GM15510 (cell line): ENCODE data around the gene FYN.

Experiments used
- POLR2A ChIP-seq: IDR thresholded peaks from 3 replicates; pipeline ENCODE4 v1.6.1; 2011; ENCODE audit warnings: borderline replicate concordance; ENCODE audit not compliant: insufficient read length; ENCODE audit errors: extremely low read depth

FYN gene

GRCh38 chr6:111813237-111813636 is 60.0 kb downstream of the FYN start:
- TF ChIP-seq POLR2A, result no peak

- TF ChIP-seq POLR2A, result no peak
These were observed 60.9 kb downstream of the FYN start for GRCh38 chr6:111812060-111813038.

GRCh38 chr6:111810294-111811131 is 62.7 kb downstream of the FYN start:
- no peak for TF ChIP-seq POLR2A

- no peak for TF ChIP-seq POLR2A
These were observed 63.5 kb downstream of the FYN start for GRCh38 chr6:111809766-111810165.

- TF ChIP-seq POLR2A, result no peak
These were observed 64.0 kb downstream of the FYN start for GRCh38 chr6:111809264-111809663.

GRCh38 chr6:111808493-111808892 is 64.8 kb downstream of the FYN start:
- no peak for TF ChIP-seq POLR2A

DNA sequence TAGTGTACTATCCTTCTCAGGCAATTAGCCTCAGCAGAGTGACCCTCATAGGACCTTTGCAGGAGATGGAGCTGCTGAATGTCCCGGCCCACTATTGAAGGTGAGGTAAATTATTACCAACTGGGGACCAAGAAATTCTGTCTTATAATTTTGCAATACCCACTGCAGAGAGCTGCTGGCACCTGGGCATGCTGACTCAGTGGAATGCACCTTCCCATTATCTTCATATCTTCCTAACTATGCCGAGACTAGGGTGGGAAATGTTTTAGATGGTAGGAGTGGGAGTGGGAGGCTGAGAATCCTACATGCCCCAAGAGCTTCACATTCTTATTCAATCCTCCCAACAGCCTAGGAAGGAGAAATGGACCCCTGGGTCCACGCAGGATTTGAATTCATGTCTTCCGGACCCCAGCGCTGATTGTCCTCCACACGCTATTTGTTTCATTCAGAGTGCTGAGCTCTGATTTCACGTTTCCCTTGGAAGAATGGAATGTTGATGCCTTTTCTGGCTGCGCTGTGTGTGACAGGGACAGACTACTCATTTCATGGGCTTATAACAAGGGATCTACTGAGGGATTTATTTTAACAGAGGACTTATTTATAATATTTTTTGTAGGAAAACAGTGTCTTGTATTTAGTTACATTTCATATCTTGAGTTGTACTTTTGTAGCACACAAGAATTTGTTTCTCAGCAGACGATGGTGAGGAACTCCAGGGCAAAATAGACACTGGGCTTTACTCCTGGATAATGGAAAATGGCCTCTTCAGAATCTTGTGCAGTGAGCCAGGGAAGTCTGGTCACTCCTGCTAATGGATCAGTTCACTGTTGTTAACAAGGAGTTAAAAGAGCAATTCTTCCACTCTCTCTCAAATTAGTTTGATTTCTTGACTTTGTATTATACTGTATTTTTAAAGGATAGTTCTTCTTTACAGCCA is 66.4 kb downstream of the FYN start:
- TF ChIP-seq POLR2A, result no peak

GRCh38 chr6:111806165-111806547 is 67.1 kb downstream of the FYN start:
- TF ChIP-seq POLR2A, result no peak

DNA sequence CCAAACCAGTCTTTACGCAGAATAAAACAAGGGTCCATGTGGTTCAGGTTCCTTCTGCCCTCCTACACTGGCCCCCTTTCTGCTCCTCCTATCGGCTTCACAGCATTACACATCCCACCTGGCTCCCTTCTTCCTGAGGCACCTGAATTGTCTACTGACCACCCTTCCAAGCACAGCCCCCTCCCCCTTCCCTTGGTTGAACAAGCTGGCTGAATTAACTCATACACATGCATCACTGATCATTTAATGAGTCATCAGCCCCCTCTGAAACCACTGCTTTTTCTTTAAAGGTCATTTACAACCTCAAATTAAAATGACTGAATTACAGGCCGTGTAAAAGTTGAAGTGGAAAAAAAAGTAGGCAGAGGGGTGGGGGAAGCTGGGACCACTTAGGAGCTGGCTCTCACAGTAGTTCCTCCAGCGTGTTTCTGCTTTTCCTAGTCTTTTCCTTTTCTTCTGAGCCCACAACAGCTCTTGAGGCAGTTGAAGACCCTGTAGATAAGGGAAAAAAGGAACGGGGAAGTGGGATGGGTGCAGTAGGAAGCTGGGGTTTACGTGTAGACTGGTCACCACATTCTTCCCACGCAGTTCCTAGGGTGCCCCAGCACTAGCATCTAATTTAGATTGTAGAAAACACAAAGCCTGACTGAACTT is 67.6 kb downstream of the FYN start:
- TF ChIP-seq POLR2A, result no peak

DNA sequence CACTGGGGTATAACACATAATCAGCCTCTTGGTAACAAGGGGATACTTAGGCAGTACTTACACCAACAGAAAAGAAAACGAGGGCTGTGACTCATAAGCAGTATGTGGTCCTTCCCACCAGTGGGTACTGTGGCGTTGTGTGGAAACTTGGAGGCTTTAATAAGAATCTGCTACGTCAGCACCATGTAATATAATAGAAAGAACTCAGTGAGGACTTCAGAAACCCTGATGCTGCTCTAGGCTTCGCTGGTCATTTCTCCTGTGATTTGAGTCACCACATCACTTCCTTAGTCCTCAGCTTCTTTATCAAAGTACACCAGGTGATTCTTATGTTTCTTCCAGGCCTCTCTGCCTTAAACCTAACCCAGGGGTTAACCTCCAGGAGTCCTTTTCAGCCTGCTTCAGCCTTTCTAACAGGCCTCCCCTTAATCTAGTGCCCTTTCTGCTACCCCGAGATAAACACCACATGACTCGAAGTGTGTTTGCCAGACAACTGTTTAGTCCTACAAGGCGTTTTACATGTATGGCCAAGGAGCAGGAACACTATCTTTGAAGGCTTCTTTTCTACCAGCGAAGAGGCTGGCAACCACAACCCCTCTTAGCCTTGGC is 68.5 kb downstream of the FYN start:
- TF ChIP-seq POLR2A, result no peak

- no peak for TF ChIP-seq POLR2A
These were observed 69.4 kb downstream of the FYN start for GRCh38 chr6:111803804-111804203.

DNA sequence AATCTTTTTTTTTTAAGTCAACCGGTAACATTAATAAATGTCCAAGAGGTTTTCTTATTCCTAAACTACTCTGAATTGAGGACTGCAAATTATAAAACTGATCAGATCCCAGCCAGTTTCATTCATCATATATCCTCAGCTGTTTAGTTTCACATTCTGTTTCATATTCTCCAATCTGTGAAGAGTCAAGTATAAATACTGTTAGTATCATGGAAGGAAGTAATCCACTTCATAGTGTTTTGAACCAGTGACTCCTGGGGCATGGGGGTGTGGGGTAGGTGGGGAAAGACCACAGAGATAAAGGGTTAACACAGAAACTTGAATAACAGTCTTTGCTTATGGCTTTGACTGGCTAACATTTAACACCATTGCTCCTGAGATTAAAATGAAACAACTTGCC is 69.9 kb downstream of the FYN start:
- no peak for TF ChIP-seq POLR2A

- TF ChIP-seq POLR2A, result no peak
These were observed 70.4 kb downstream of the FYN start for GRCh38 chr6:111802720-111803330.
